Lung microvascular endothelial cell (primary cell): ENCODE measurements around the gene WWOX. TPM values are rescaled to one million over a fixed set of nuclear protein-coding genes. Genes with fewer than 3 reads are reported as not detected.
"Not testable (repeated sequence)": the region's sequence is repeated elsewhere in the genome, so short reads cannot be mapped to it uniquely, and the experiment has no call there.

Experiments used
- DNase-seq, 2 donors: peaks; one replicate each; pipeline versions ENCODE4 v3.0.0 to v3.0.0-alpha.2; 2010; ENCODE audit warnings: low read depth in 2 of 2
- total RNA-seq: library from RNA; depleted of rRNA; stranded (reverse); fragments of >200 nt; gene quantifications from 2 replicates; pipeline ENCODE4 v1.2.1, GENCODE V29; 2014

The WWOX gene
- total RNA-seq, 1 donor from 2014 or later, result 8.7 TPM

- DNase-seq, result no peak
These were observed 950.6 kb downstream of the WWOX start for GRCh38 chr16:79050063-79050462.

- no peak for DNase-seq
These were observed 951.9 kb downstream of the WWOX start for GRCh38 chr16:79051313-79051712.

GRCh38 chr16:79052198-79052597 lies 952.7 kb downstream of the WWOX start:
- DNase-seq, result not testable (repeated sequence)

- DNase-seq, result no peak
These were observed 954.1 kb downstream of the WWOX start for GRCh38 chr16:79053577-79053976.

GRCh38 chr16:79054211-79054984 lies 954.9 kb downstream of the WWOX start:
- DNase-seq, result no peak

GRCh38 chr16:79055251-79055970 lies 956.0 kb downstream of the WWOX start:
- DNase-seq, result no peak

GRCh38 chr16:79061181-79061580 lies 961.7 kb downstream of the WWOX start:
- DNase-seq, result no peak

- DNase-seq, result no peak
These were observed 962.9 kb downstream of the WWOX start for GRCh38 chr16:79062336-79062735.

- DNase-seq, result no peak
These were observed 963.4 kb downstream of the WWOX start for GRCh38 chr16:79062821-79063220.

GRCh38 chr16:79064256-79064972 lies 965.0 kb downstream of the WWOX start:
- DNase-seq, result no peak

- DNase-seq, result no peak
These were observed 967.1 kb downstream of the WWOX start for GRCh38 chr16:79066561-79066960.

- no peak for DNase-seq
These were observed 968.1 kb downstream of the WWOX start for GRCh38 chr16:79067600-79067999.

GRCh38 chr16:79069121-79069520 lies 969.7 kb downstream of the WWOX start:
- DNase-seq, result no peak

- DNase-seq, result no peak
These were observed 970.2 kb downstream of the WWOX start for GRCh38 chr16:79069633-79070032.

- no peak for DNase-seq
These were observed 972.0 kb downstream of the WWOX start for GRCh38 chr16:79071424-79071823.

- no peak for DNase-seq
These were observed 973.1 kb downstream of the WWOX start for GRCh38 chr16:79072517-79072916.

GRCh38 chr16:79073566-79073965 lies 974.1 kb downstream of the WWOX start:
- DNase-seq, result no peak

- DNase-seq, result no peak
These were observed 975.1 kb downstream of the WWOX start for GRCh38 chr16:79074541-79074940.

GRCh38 chr16:79074951-79075350 lies 975.5 kb downstream of the WWOX start:
- DNase-seq, result no peak

GRCh38 chr16:79076047-79076767 lies 976.8 kb downstream of the WWOX start:
- no peak for DNase-seq

- DNase-seq, result no peak
These were observed 977.9 kb downstream of the WWOX start for GRCh38 chr16:79077346-79077745.
